Measurements from ENCODE around the gene ENDOU. TPM values are rescaled to one million over a fixed set of nuclear protein-coding genes. Genes with fewer than 3 reads are reported as not detected.

ENDOU gene
- polyA plus RNA-seq, 1 of the 3 experiments (the other 2 are of a cell fraction) = not detected

DNA sequence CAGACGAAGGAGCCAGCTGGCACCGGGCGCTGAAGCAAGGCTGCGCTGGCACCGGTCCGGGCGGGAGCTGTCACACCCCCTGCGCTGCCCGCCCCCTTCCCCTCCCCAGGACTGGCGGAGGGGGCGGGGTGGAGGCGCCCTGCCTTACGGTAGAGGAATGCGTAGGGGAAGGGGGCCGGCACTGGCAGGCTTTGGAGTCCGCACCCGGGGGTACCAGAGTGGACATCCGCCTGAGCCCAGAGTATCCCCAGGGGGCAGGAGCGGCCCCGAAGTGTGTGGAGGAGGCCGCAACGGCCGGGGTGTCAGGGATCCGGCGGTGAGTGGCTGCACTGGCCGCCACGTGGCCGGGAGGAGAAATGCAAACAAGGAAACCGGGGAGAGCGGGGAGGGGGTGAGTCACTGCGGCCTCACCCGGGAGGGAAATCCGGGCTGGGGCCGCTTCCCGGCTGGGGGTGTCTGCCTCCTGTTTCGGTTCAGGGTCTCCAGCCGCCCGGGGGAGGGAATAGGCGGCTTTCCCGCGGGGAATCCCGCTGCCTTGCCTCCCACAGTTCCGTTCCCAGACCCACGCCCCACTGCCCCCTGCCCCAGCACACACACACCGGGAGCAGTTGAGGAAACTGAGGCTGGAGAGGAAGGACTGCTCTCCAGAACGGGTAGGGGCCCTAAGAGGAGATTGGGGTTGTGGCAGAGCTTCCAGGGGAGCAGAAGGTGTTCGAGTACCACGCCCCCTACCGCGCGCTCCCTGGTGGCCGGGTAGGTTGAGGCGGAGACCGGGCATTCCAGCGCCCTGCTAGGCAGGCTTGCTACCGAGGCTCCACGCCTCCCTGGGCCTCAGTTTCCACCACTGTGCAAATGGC lies 33.8 kb upstream of the ENDOU start, which contains the start of gene RAPGEF3 (continued):
- TF ChIP-seq PBX3 (IDR thresholded peaks at IDR 0.05) (no peak), GABPA (IDR thresholded peaks at IDR 0.05; ENCODE audit: low read depth) (no peak), RFX5 (IDR thresholded peaks at IDR 0.05; ENCODE audit: low read length) (no peak), IRF3 (IDR thresholded peaks at IDR 0.05; ENCODE audit: low read depth, low read length) (no peak), TAF1 (IDR thresholded peaks at IDR 0.05; ENCODE audit: borderline replicate concordance, low read depth, low read length) (no peak), SMC3 (IDR thresholded peaks at IDR 0.05; ENCODE audit: low read depth, low read length) (peak; percentile 56), POLR2AphosphoS5 (IDR thresholded peaks at IDR 0.05; ENCODE audit: low read depth, low read length) (no peak), ZBTB33 (IDR thresholded peaks at IDR 0.05; ENCODE audit: borderline replicate concordance, low read depth) (no peak)

DNA sequence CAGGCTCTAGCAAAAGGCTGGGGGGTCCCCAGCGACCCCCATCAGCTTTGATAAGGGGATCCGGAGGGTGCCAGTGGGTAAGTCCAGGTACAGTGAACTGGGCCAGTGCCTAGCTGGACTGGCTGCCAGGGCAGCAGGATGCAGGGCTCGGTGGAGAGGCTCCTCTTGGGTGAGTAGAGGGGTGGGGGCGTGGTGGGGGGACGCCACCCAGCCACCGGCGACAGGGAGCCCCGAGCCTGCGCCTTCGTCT lies 33.2 kb upstream of the ENDOU start:
- peak overlapping the region; percentile 68; the same call in 1 of the 2 replicates for H3K9ac ChIP-seq
- CTCF ChIA-PET = interaction anchor here (0.7 to 18.0 kb wide), 10 partner anchors 15 to 80 kb away, joined by 3 to 435 read pairs (median 5); partner anchors contain the start of gene SLC48A1
- H3K36me3 ChIP-seq (replicated peaks in 1 of 2; ENCODE audit: control insufficient read depth in 1 of 2, insufficient read depth in 2 of 2, low read length in 1 of 2) = no peaks in the 10 kb centered on the region
- peak overlapping the region; percentile 98; the same call in 1 of the 2 replicates for H2AFZ ChIP-seq (ENCODE audit: low read depth)
- H3K9me2 ChIP-seq = no peaks in the 10 kb centered on the region
- H3K9me3 ChIP-seq = no peaks in the 10 kb centered on the region
- peak overlapping the region in 1 of 2 experiments; percentile 42; a peak in 1 of 4 replicates for H3K27ac ChIP-seq (ENCODE audit: low read depth in 2 of 2, low read length in 1 of 2)
- peaks cover 5 to 58% of the 10 kb centered on the region in 2 experiments; a peak in 3 of 4 replicates for H3K4me1 ChIP-seq (ENCODE audit: control insufficient read depth in 1 of 2, insufficient read depth in 2 of 2, low read depth in 1 of 2, low read length in 1 of 2)
- H3F3A ChIP-seq (replicated peaks; ENCODE audit: insufficient read depth) = no peaks in the 10 kb centered on the region
- H3K79me2 ChIP-seq (ENCODE audit: insufficient read depth) = no peaks in the 10 kb centered on the region
- no peaks in the 10 kb centered on the region for H4K20me1 ChIP-seq (ENCODE audit: insufficient read depth)
- no peak for DNase-seq
- H3K4me2 ChIP-seq = peak overlapping the region; percentile 97
- H3K27me3 ChIP-seq (ENCODE audit: insufficient read depth) = no peaks in the 10 kb centered on the region
- POLR2A ChIA-PET = interaction anchor here (0.6 to 1.5 kb wide), 2 partner anchors 19 to 21 kb away, joined by 3 to 5 read pairs; no protein-coding TSS in a partner anchor
- 85% methylated on average over 2 of the region's 10 CpGs for whole genome bisulfite sequencing (ENCODE audit: low lambda C conversion rate)
- H3K4me3 ChIP-seq (ENCODE audit: low read depth in 2 of 2, low read length in 1 of 2) = peak overlapping the region; percentile 55 to 69
- TF ChIP-seq GATA2 (CRISPR knock-in tag; IDR thresholded peaks at IDR 0.05) = no peak
- no peak for TF ChIP-seq FOXM1 (IDR thresholded peaks at IDR 0.05; ENCODE audit: low read depth)
- no peak for TF ChIP-seq JUND (IDR thresholded peaks at IDR 0.05)
- TF ChIP-seq, protein P1, sequence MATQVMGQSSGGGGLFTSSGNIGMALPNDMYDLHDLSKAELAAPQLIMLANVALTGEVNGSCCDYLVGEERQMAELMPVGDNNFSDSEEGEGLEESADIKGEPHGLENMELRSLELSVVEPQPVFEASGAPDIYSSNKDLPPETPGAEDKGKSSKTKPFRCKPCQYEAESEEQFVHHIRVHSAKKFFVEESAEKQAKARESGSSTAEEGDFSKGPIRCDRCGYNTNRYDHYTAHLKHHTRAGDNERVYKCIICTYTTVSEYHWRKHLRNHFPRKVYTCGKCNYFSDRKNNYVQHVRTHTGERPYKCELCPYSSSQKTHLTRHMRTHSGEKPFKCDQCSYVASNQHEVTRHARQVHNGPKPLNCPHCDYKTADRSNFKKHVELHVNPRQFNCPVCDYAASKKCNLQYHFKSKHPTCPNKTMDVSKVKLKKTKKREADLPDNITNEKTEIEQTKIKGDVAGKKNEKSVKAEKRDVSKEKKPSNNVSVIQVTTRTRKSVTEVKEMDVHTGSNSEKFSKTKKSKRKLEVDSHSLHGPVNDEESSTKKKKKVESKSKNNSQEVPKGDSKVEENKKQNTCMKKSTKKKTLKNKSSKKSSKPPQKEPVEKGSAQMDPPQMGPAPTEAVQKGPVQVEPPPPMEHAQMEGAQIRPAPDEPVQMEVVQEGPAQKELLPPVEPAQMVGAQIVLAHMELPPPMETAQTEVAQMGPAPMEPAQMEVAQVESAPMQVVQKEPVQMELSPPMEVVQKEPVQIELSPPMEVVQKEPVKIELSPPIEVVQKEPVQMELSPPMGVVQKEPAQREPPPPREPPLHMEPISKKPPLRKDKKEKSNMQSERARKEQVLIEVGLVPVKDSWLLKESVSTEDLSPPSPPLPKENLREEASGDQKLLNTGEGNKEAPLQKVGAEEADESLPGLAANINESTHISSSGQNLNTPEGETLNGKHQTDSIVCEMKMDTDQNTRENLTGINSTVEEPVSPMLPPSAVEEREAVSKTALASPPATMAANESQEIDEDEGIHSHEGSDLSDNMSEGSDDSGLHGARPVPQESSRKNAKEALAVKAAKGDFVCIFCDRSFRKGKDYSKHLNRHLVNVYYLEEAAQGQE (IDR thresholded peaks at IDR 0.05; ENCODE audit: low read depth, low read length) = no peak
- TF ChIP-seq RFX5 (IDR thresholded peaks at IDR 0.05; ENCODE audit: low read length) = no peak
- TF ChIP-seq FOXJ3 (CRISPR knock-in tag; IDR thresholded peaks at IDR 0.05) = no peak
- TF ChIP-seq TEAD4 (IDR thresholded peaks at IDR 0.05; ENCODE audit: borderline replicate concordance, insufficient read depth) = no peak
- TF ChIP-seq CHD2 (IDR thresholded peaks at IDR 0.05; ENCODE audit: low read length, partially characterized antibody) = no peak
- no peak for TF ChIP-seq FOSL2 (IDR thresholded peaks at IDR 0.05; ENCODE audit: borderline replicate concordance, low read depth)
- no peak for TF ChIP-seq MAX (IDR thresholded peaks at IDR 0.05; ENCODE audit: low read depth)
- TF ChIP-seq EP300 (IDR thresholded peaks at IDR 0.05; ENCODE audit: borderline replicate concordance in 1 of 2, low read depth in 1 of 2, low read length in 1 of 2) = no peak
- no peak for TF ChIP-seq SIN3A (IDR thresholded peaks at IDR 0.05; ENCODE audit: borderline replicate concordance, low read depth, low read length)
- TF ChIP-seq NFIC (IDR thresholded peaks at IDR 0.05; ENCODE audit: borderline replicate concordance) = no peak
- no peak for TF ChIP-seq USF2 (IDR thresholded peaks at IDR 0.05; ENCODE audit: borderline replicate concordance, low read depth, low read length)
